Keratinocyte (primary cell): Measurements from ENCODE around the gene SPG7. TPM values are rescaled to one million over a fixed set of nuclear protein-coding genes. Genes with fewer than 3 reads are reported as not detected.

Source experiments
- DNase-seq: peaks from one replicate; pipeline ENCODE4 v3.0.0-alpha.2; 2011; ENCODE audit warnings: low read depth, missing footprints, low spot score
- FAIRE-seq: peaks from 2 replicates; lab custom pipeline; 2011; peaks lifted over from hg19 to GRCh38; lab: Jason Lieb, UNC
- H2AFZ ChIP-seq: 2 replicates; pipeline ENCODE4 v1.6.0; 2012; ENCODE audit warnings: low read length, control low read depth, inconsistent platforms; ENCODE audit not compliant: control insufficient read depth
- H3K27ac ChIP-seq: 2 replicates; pipeline ENCODE4 v1.5.1; 2011; ENCODE audit warnings: low read length; ENCODE audit not compliant: control insufficient read depth, insufficient read depth
- H3K27me3 ChIP-seq: 3 replicates; pipeline ENCODE4 v1.6.0; 2011; ENCODE audit warnings: low read length; ENCODE audit not compliant: control insufficient read depth, insufficient read depth; ENCODE audit errors: extremely low read depth
- H3K36me3 ChIP-seq, 2 experiments: 2 replicates in 1 of 2; 3 replicates in 1 of 2; pipeline ENCODE4 v1.5.1; 2011; ENCODE audit warnings: low read length in 2 of 2, mild to moderate bottlenecking in 1 of 2; ENCODE audit not compliant: control insufficient read depth in 2 of 2, insufficient read depth in 2 of 2; ENCODE audit errors: extremely low read depth in 1 of 2
- H3K4me1 ChIP-seq: 3 replicates; pipeline ENCODE4 v1.5.1; 2011; ENCODE audit warnings: low read length; ENCODE audit not compliant: control insufficient read depth, insufficient read depth; ENCODE audit errors: extremely low read depth
- H3K4me2 ChIP-seq: 3 replicates; pipeline ENCODE4 v1.6.0; 2011; ENCODE audit warnings: low read depth, low read length; ENCODE audit not compliant: control insufficient read depth, insufficient read depth; ENCODE audit errors: extremely low read depth
- H3K4me3 ChIP-seq, 3 experiments: fragments of 200-600 bp in 1 of 3; sonication (generic) in 1 of 3; 2 replicates in 2 of 3; 3 replicates in 1 of 3; pipeline ENCODE4 v1.5.1; 2011 to 2016; ENCODE audit warnings: low read length in 3 of 3, mild to moderate bottlenecking in 3 of 3, control low read depth in 2 of 3, inconsistent platforms in 1 of 3, low read depth in 1 of 3, mixed read lengths in 1 of 3, mixed run types in 1 of 3, moderate library complexity in 1 of 3; ENCODE audit not compliant: control insufficient read depth in 2 of 3, insufficient read depth in 2 of 3; ENCODE audit errors: extremely low read depth in 1 of 3
- H3K79me2 ChIP-seq: 2 replicates; pipeline ENCODE4 v1.6.0; 2012; ENCODE audit warnings: low read length; ENCODE audit not compliant: control insufficient read depth, insufficient read depth
- H3K9ac ChIP-seq: 3 replicates; pipeline ENCODE4 v1.6.0; 2011; ENCODE audit warnings: low read length; ENCODE audit not compliant: control insufficient read depth, insufficient read depth; ENCODE audit errors: extremely low read depth
- H3K9me1 ChIP-seq: 3 replicates; pipeline ENCODE4 v1.6.0; 2011; ENCODE audit warnings: low read length; ENCODE audit not compliant: control insufficient read depth, insufficient read depth; ENCODE audit errors: extremely low read depth
- H3K9me3 ChIP-seq: 2 replicates; pipeline ENCODE4 v1.5.1; 2012; ENCODE audit warnings: low read depth, low read length; ENCODE audit not compliant: control insufficient read depth
- H4K20me1 ChIP-seq: 3 replicates; pipeline ENCODE4 v1.6.0; 2011; ENCODE audit warnings: low read length; ENCODE audit not compliant: control insufficient read depth, insufficient read depth; ENCODE audit errors: extremely low read depth
- CTCF ChIP-seq, 3 experiments: IDR thresholded peaks in 1 of 3; conservative IDR thresholded peaks in 1 of 3; optimal IDR thresholded peaks in 1 of 3; 2 replicates in 2 of 3; 3 replicates in 1 of 3; pipeline versions ENCODE3 to v1.5.1; 2011; ENCODE audit warnings: low read length in 3 of 3, mild to moderate bottlenecking in 3 of 3, moderate library complexity in 2 of 3, control low read depth in 1 of 3, inconsistent platforms in 1 of 3; ENCODE audit not compliant: insufficient read depth in 2 of 3; ENCODE audit errors: extremely low read depth in 1 of 3
- EZH2 ChIP-seq: IDR thresholded peaks from one replicate; pipeline ENCODE4 v1.6.1; 2012; ENCODE audit warnings: inconsistent platforms, mild to moderate bottlenecking, low read length, moderate library complexity
- dilution Hi-C: fragments of 300-500 bp; cut with MboI; formaldehyde crosslinking; loops from one replicate; pipeline ENCODE4 v1.7.0; 2020; ENCODE audit warnings: low sequenced_read_pairs; ENCODE audit not compliant: extremely low pct_ligation_motif_present
- polyA plus RNA-seq, 5 experiments: library from polyadenylated mRNA; depleted of rRNA in 3 of 5; stranded (reverse) in 3 of 5; stranded (forward) in 1 of 5; unstranded in 1 of 5; fragments of >200 nt; gene quantifications; 1 replicate in 1 of 5; 2 replicates in 3 of 5; 3 replicates in 1 of 5; pipeline versions ENCODE4 v1.2.1 to v1.2.3, GENCODE V29; 2011 to 2012; ENCODE audit warnings: missing spikeins in 2 of 5, low read depth in 1 of 5, low replicate concordance in 1 of 5

Gene SPG7
- polyA plus RNA-seq, 1 donor (not counting 4 experiments of a cell fraction or from before 2014, with no cell fraction given), result 45.2 TPM

GRCh38 chr16:89523680-89524344, 15.6 kb downstream of the SPG7 start:
- peaks cover 8% of the 10 kb centered on the region for H4K20me1 ChIP-seq

GRCh38 chr16:89525146-89525913, 17.1 kb downstream of the SPG7 start:
- Histone ChIP-seq H3K27me3 (no peaks in the 10 kb centered on the region), H3K9ac (no peak overlapping the region), H3K4me3 (no peak overlapping the region), H3K9me1 (no peaks in the 10 kb centered on the region), H3K27ac (no peak overlapping the region), H2AFZ (no peak overlapping the region), H3K9me3 (no peaks in the 10 kb centered on the region), H3K4me2 (no peak overlapping the region), H3K36me3 (peaks cover 43 to 49% of the 10 kb centered on the region in 2 experiments), H4K20me1 (peaks cover 8% of the 10 kb centered on the region), H3K4me1 (no peaks in the 10 kb centered on the region), H3K79me2 (peaks cover 36% of the 10 kb centered on the region)
- no peak for FAIRE-seq
- dilution Hi-C loops, result no loop called here
- no peak for TF ChIP-seq EZH2
- no peak for TF ChIP-seq CTCF (optimal IDR thresholded peaks at IDR 0.05 in 1 of 3, IDR thresholded peaks at IDR 0.05 in 1 of 3, conservative IDR thresholded peaks at IDR 0.05 in 1 of 3; ENCODE audit: extremely low read depth in 1 of 3, insufficient read depth in 2 of 3, low read length in 3 of 3)
- no peak for DNase-seq

More at GRCh38 chr16:89523680-89524344, 15.6 kb downstream of the SPG7 start:
- no peaks in the 10 kb centered on the region for H3K27me3 ChIP-seq
- no peak for FAIRE-seq
- H3K27ac ChIP-seq, result no peak overlapping the region
- no peak overlapping the region for H3K4me3 ChIP-seq
- no peaks in the 10 kb centered on the region for H3K9me1 ChIP-seq
- no peak overlapping the region for H3K4me2 ChIP-seq
- peaks cover 42 to 45% of the 10 kb centered on the region in 2 experiments for H3K36me3 ChIP-seq
- DNase-seq, result no peak
- no peaks in the 10 kb centered on the region for H3K9me3 ChIP-seq
- dilution Hi-C loops, result no loop called here
- TF ChIP-seq CTCF (optimal IDR thresholded peaks at IDR 0.05 in 1 of 3, IDR thresholded peaks at IDR 0.05 in 1 of 3, conservative IDR thresholded peaks at IDR 0.05 in 1 of 3; ENCODE audit: extremely low read depth in 1 of 3, insufficient read depth in 2 of 3, low read length in 3 of 3) (no peak), EZH2 (no peak)
- no peak overlapping the region for H2AFZ ChIP-seq
- no peak overlapping the region for H3K9ac ChIP-seq
- H3K79me2 ChIP-seq, result peaks cover 50% of the 10 kb centered on the region
- H3K4me1 ChIP-seq, result no peaks in the 10 kb centered on the region
